Muscle of back (tissue), 11 donors: ENCODE results near the gene GZMM. TPM values are rescaled to one million over a fixed set of nuclear protein-coding genes. Genes with fewer than 3 reads are reported as not detected.

Source experiments
- DNase-seq, 3 donors: peaks; one replicate each; pipeline versions ENCODE4 v3.0.0 to v3.0.0-alpha.2; 2013
- polyA plus RNA-seq, 10 donors: library from polyadenylated mRNA; unstranded; fragments of 120-200 nt; gene quantifications; one replicate each; pipeline ENCODE4 v1.2.1, GENCODE V29; 2013; ENCODE audit not compliant: insufficient read length in 10 of 10

GZMM gene
- polyA plus RNA-seq, 10 donors: 0.16 to 2.8 (median 0.45) TPM; not detected in 2

GRCh38 chr19:511101-511851, 32.6 kb upstream of the GZMM start:
- peak in 2 of 3 donors; percentile 62 to 78 for DNase-seq

- peak in 1 of 3 donors; percentile 56 for DNase-seq
Measured at GRCh38 chr19:512547-513365, 31.1 kb upstream of the GZMM start.

- no peak for DNase-seq
Measured at GRCh38 chr19:513368-514165, 30.3 kb upstream of the GZMM start.

- no peak for DNase-seq
Measured at GRCh38 chr19:514166-514663, 29.6 kb upstream of the GZMM start.

- peak; percentile 92 to 96 (median 94) for DNase-seq
Measured at GRCh38 chr19:517721-518597, 25.9 kb upstream of the GZMM start.

GRCh38 chr19:518598-519231, 25.1 kb upstream of the GZMM start:
- DNase-seq: peak; percentile 21 to 83 (median 42)

- no peak for DNase-seq
Measured at GRCh38 chr19:519449-519865, 24.4 kb upstream of the GZMM start.

- no peak for DNase-seq
Measured at GRCh38 chr19:522726-523125, 21.1 kb upstream of the GZMM start.

- no peak for DNase-seq
Measured at GRCh38 chr19:524062-524674, 19.7 kb upstream of the GZMM start.

- no peak for DNase-seq
Measured at GRCh38 chr19:525029-525428, 18.8 kb upstream of the GZMM start.

- DNase-seq: no peak
Measured at GRCh38 chr19:525857-526419, 17.9 kb upstream of the GZMM start.

GRCh38 chr19:530134-531008, 13.5 kb upstream of the GZMM start:
- DNase-seq: no peak

- peak; percentile 88 to 95 (median 93) for DNase-seq
Measured at GRCh38 chr19:531009-531752, 12.7 kb upstream of the GZMM start.

- peak in 1 of 3 donors; percentile 59 for DNase-seq
Measured at GRCh38 chr19:531753-532560, 11.9 kb upstream of the GZMM start, which contains the start of gene CDC34. Gene CDC34 (plus strand): TSS chr19:531760. CDS start chr19:531932, 172 bp downstream.

- peak; percentile 54 to 89 (median 74) for DNase-seq
Measured at GRCh38 chr19:532561-533363, 11.1 kb upstream of the GZMM start.
